Ovary (tissue), 9 donors: ENCODE data around the gene SUGCT. TPM values are rescaled to one million over a fixed set of nuclear protein-coding genes. Genes with fewer than 3 reads are reported as not detected.

Experiments
- DNase-seq, 5 donors: peaks; one replicate each; pipeline ENCODE4 v3.0.0-alpha.2; 2019 to 2020
- H3K27ac ChIP-seq, 2 donors: fragments of 200-600 bp; one replicate each; pipeline versions ENCODE4 v1.5.1 to v1.8.0; 2019 to 2022
- H3K27me3 ChIP-seq: fragments of 200-600 bp; one replicate; pipeline ENCODE4 v1.8.0; 2022
- H3K36me3 ChIP-seq: fragments of 200-600 bp; sonication (generic); one replicate; pipeline ENCODE4 v1.5.1; 2019
- H3K4me1 ChIP-seq: one replicate; pipeline ENCODE4 v1.8.1; 2013; ENCODE audit warnings: mild to moderate bottlenecking, moderate library complexity; ENCODE audit not compliant: insufficient read depth
- H3K4me3 ChIP-seq: fragments of 200-600 bp; sonication (generic); one replicate; pipeline ENCODE4 v1.5.1; 2017
- H3K9me3 ChIP-seq, 2 donors: fragments of 200-600 bp in 1 of 2; sonication (generic) in 1 of 2; one replicate each; pipeline versions ENCODE4 v1.5.1 to v1.8.1; 2013 to 2019; ENCODE audit warnings: mild to moderate bottlenecking in 1 of 2, moderate library complexity in 1 of 2
- CTCF ChIP-seq, 3 donors: fragments of 450-650 bp in 2 of 3; fragments of 200-600 bp in 1 of 3; IDR thresholded peaks; one replicate each; pipeline versions ENCODE4 v1.5.1 to v1.8.0; 2016 to 2022; ENCODE audit warnings: antibody characterized with exemption in 3 of 3, mild to moderate bottlenecking in 1 of 3
- EP300 ChIP-seq: sonication (generic); formaldehyde crosslinking; IDR thresholded peaks from one replicate; pipeline ENCODE4 v1.6.1; 2017; ENCODE audit warnings: antibody characterized with exemption
- POLR2A ChIP-seq: fragments of 450-650 bp; IDR thresholded peaks from one replicate; pipeline ENCODE4 v1.6.1; 2017; ENCODE audit warnings: antibody characterized with exemption, mild to moderate bottlenecking, moderate library complexity
- WGBS, 3 donors: extraction: QIAGEN DNeasy Blood & Tissue Kit in 1 of 3; methylation state at CpG; one replicate each; pipeline versions ENCODE4 v1.1.5 to v1.1.7; 2013 to 2017; 5-methylcytosine and 5-hydroxymethylcytosine counted together
- intact Hi-C, 4 donors: fragments of 100-400 bp; cut with DNase I; formaldehyde crosslinking; loops; one replicate each; pipeline versions ENCODE4 v1.11.0 to v1.15.1; 2022 to 2023
- polyA plus RNA-seq, 2 donors: library from polyadenylated mRNA; stranded (reverse); fragments of 200-250 nt in 1 of 2; fragments of 350-450 nt in 1 of 2; fragmentation: Illumina TruSeq in 1 of 2; extraction: RNeasy Lipid Tissue Mini Kit (QIAGEN cat#74804) in 1 of 2; gene quantifications; one replicate each; pipeline ENCODE4 v1.2.3, GENCODE V29; 2013 to 2014
- total RNA-seq, 7 donors: library from RNA; depleted of rRNA in 2 of 7; stranded (reverse); fragments of >200 nt in 2 of 7; fragmentation: NEBNext Ultra II Directional in 3 of 7; extraction: Animal tissue kit (Norgen Biotek cat#: 25700) in 3 of 7; gene quantifications; one replicate each; pipeline versions ENCODE4 v1.1.0 to v1.2.4, GENCODE V29; 2016 to 2023
- donor health status: DM: no; HTN: no; CAD: no; lungs with moderate emphysema.
- donor health status: DM: no; HTN: no; CAD: no.
- donor health status: Bipolar disorder and iron deficiency.
- donor health status: DM: yes; HTN: yes; CAD: no.
- donor health status: DM: no; HTN: no; CAD: no.
- donor health status: DM: yes; HTN: yes; CAD: no.

SUGCT gene
- total and polyA plus RNA-seq, 9 donors: 3.4 to 9.3 (median 7.8) TPM

GRCh38 chr7:40717242-40717641 lies 582.4 kb downstream of the SUGCT start:
- Histone ChIP-seq H3K27ac (peak overlapping the region in 1 of 2 donors; percentile 52), H3K4me3 (no peak overlapping the region), H3K27me3 (no peaks in the 10 kb centered on the region), H3K9me3 (no peaks in the 10 kb centered on the region), H3K4me1 (peaks cover 6% of the 10 kb centered on the region), H3K36me3 (no peaks in the 10 kb centered on the region)
- DNase-seq: peak; percentile 48 to 80 (median 62)
- TF ChIP-seq CTCF (IDR thresholded peaks at IDR 0.05) (no peak), EP300 (no peak), POLR2A (no peak)
- 22 to 32% (median 26%) methylated on average over 9 of the region's 9 CpGs for WGBS, 3 donors
- intact Hi-C loops: no loop called here

GRCh38 chr7:40720416-40720815 lies 585.6 kb downstream of the SUGCT start:
- 44 to 94% (median 89%) methylated on average over 1 of the region's 1 CpG for whole genome bisulfite sequencing, 3 donors
- H3K9me3 ChIP-seq: no peaks in the 10 kb centered on the region
- H3K27me3 ChIP-seq: no peaks in the 10 kb centered on the region
- no peak overlapping the region for H3K4me3 ChIP-seq
- intact Hi-C loops: no loop called here
- H3K27ac ChIP-seq: no peak overlapping the region
- TF ChIP-seq EP300: no peak
- TF ChIP-seq CTCF (IDR thresholded peaks at IDR 0.05): no peak
- no peak for TF ChIP-seq POLR2A
- no peaks in the 10 kb centered on the region for H3K36me3 ChIP-seq
- H3K4me1 ChIP-seq: peaks cover 5% of the 10 kb centered on the region
- no peak for DNase-seq

GRCh38 chr7:40721342-40721949 lies 586.6 kb downstream of the SUGCT start:
- TF ChIP-seq POLR2A: no peak
- TF ChIP-seq EP300: no peak
- no peak for TF ChIP-seq CTCF (IDR thresholded peaks at IDR 0.05)
- no peak for DNase-seq
- 81 to 85% (median 82%) methylated on average over 2 of the region's 2 CpGs for WGBS, 3 donors
- Histone ChIP-seq H3K27ac (no peak overlapping the region), H3K9me3 (no peaks in the 10 kb centered on the region), H3K27me3 (no peaks in the 10 kb centered on the region), H3K36me3 (no peaks in the 10 kb centered on the region), H3K4me3 (no peak overlapping the region), H3K4me1 (peaks cover 3% of the 10 kb centered on the region)
- intact Hi-C loops: no loop called here

GRCh38 chr7:40722242-40722641 lies 587.4 kb downstream of the SUGCT start:
- Histone ChIP-seq H3K27ac (no peak overlapping the region), H3K9me3 (no peaks in the 10 kb centered on the region), H3K4me3 (no peak overlapping the region), H3K4me1 (peaks cover 2% of the 10 kb centered on the region), H3K27me3 (no peaks in the 10 kb centered on the region), H3K36me3 (no peaks in the 10 kb centered on the region)
- no peak for TF ChIP-seq POLR2A
- TF ChIP-seq EP300: no peak
- no peak for TF ChIP-seq CTCF (IDR thresholded peaks at IDR 0.05)
- intact Hi-C loops: no loop called here
- 82 to 87% (median 86%) methylated on average over 2 of the region's 2 CpGs for WGBS, 3 donors
- no peak for DNase-seq
